ENCODE results near the gene ADIPOQ.
"Not testable (repeated sequence)": the region's sequence is repeated elsewhere in the genome, so short reads cannot be mapped to it uniquely, and the experiment has no call there.

ADIPOQ gene

DNA sequence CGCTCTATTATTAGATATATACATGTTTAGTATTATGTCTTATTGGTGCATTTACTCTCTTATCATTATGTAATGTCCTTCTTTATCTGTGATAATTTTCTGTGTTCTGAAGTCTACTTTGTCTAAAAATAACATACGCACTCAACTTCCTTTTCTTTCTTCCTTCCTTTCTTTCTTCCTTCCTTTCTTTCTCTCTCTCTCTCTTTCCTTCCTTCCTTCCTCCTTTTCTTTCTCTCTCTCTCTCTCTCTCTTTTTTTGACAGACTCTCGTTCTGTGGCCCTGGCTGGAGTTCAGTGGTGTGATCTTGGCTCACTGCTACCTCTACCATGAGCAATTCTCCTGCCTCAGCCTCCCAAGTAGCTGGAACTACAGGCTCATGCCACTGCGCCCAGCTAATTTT, 15.2 kb downstream of the ADIPOQ start:
- H3K27me3 ChIP-seq (ENCODE audit: insufficient read depth, poor library complexity, severe bottlenecking) = no peaks in the 10 kb centered on the region
- no peak overlapping the region for H3K27ac ChIP-seq (replicated peaks)
- TF ChIP-seq POLR2AphosphoS5 (IDR thresholded peaks at IDR 0.05; ENCODE audit: low read depth) (no peak), GABPA (IDR thresholded peaks at IDR 0.05; ENCODE audit: low read depth) (no peak), SPI1 (IDR thresholded peaks at IDR 0.05; ENCODE audit: borderline replicate concordance, low read depth) (no peak)
- TF ChIP-seq, protein P1, sequence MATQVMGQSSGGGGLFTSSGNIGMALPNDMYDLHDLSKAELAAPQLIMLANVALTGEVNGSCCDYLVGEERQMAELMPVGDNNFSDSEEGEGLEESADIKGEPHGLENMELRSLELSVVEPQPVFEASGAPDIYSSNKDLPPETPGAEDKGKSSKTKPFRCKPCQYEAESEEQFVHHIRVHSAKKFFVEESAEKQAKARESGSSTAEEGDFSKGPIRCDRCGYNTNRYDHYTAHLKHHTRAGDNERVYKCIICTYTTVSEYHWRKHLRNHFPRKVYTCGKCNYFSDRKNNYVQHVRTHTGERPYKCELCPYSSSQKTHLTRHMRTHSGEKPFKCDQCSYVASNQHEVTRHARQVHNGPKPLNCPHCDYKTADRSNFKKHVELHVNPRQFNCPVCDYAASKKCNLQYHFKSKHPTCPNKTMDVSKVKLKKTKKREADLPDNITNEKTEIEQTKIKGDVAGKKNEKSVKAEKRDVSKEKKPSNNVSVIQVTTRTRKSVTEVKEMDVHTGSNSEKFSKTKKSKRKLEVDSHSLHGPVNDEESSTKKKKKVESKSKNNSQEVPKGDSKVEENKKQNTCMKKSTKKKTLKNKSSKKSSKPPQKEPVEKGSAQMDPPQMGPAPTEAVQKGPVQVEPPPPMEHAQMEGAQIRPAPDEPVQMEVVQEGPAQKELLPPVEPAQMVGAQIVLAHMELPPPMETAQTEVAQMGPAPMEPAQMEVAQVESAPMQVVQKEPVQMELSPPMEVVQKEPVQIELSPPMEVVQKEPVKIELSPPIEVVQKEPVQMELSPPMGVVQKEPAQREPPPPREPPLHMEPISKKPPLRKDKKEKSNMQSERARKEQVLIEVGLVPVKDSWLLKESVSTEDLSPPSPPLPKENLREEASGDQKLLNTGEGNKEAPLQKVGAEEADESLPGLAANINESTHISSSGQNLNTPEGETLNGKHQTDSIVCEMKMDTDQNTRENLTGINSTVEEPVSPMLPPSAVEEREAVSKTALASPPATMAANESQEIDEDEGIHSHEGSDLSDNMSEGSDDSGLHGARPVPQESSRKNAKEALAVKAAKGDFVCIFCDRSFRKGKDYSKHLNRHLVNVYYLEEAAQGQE (IDR thresholded peaks at IDR 0.05; ENCODE audit: insufficient replicate concordance, low read depth) = no peak
- TF ChIP-seq, protein P2, sequence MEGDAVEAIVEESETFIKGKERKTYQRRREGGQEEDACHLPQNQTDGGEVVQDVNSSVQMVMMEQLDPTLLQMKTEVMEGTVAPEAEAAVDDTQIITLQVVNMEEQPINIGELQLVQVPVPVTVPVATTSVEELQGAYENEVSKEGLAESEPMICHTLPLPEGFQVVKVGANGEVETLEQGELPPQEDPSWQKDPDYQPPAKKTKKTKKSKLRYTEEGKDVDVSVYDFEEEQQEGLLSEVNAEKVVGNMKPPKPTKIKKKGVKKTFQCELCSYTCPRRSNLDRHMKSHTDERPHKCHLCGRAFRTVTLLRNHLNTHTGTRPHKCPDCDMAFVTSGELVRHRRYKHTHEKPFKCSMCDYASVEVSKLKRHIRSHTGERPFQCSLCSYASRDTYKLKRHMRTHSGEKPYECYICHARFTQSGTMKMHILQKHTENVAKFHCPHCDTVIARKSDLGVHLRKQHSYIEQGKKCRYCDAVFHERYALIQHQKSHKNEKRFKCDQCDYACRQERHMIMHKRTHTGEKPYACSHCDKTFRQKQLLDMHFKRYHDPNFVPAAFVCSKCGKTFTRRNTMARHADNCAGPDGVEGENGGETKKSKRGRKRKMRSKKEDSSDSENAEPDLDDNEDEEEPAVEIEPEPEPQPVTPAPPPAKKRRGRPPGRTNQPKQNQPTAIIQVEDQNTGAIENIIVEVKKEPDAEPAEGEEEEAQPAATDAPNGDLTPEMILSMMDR (IDR thresholded peaks at IDR 0.05; ENCODE audit: insufficient read depth, low read length) = no peak
- DNase-seq (ENCODE audit: low read depth in 1 of 2, low spot score in 1 of 2) = no peak
- no peak overlapping the region for H3K4me3 ChIP-seq (replicated peaks; ENCODE audit: insufficient read depth, low read length)

DNA sequence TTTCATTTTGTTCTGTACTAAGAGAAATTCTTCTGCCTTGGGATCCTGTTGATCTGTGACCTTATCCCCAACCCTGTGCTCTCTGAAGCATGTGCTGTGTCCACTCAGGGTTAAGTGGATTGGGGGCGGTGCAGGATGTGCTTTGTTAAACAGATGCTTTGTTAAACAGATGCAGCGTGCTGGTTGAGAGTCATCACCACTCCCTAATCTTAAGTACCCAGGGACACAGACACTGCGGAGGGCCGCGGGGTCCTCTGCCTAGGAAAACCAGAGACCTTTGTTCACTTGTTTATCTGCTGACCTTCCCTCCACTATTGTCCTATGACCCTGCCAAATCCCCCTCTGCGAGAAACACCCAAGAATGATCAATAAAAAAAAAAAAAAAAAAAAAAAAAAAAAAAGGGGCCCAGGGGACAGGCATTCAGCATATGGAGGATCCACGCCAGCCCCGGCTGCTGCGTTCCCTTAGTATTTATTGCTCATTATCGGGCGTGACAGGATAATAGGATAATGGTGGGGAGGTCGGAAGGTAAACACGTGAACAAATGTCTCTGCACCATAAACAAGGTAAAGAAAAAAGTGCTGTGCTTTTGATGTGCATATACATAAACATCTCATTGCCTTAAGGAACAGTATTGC, 22.8 kb downstream of the ADIPOQ start:
- not testable (repeated sequence) for H3K27me3 ChIP-seq (ENCODE audit: insufficient read depth, poor library complexity, severe bottlenecking); DNase-seq (ENCODE audit: low read depth in 1 of 2, low spot score in 1 of 2); H3K27ac ChIP-seq (replicated peaks); H3K4me3 ChIP-seq (replicated peaks; ENCODE audit: insufficient read depth, low read length)

DNA sequence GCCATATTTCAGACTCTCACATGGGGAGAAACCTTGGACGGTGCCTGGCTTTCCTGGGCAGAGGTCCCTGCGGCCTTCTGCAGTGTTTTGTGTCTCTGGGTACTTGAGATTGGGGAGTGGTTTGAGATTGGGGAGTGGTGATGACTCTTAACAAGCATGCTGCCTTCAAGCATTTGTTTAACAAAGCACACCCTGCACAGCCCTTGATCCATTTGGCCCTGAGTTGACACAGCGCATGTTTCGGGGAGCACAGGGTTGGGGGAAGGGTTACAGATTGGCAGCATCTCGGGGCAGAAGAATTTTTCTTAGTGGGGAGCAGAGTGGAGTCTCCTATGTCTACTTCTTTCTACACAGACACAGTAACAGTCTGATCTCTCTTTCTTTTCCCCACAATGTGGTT, 23.6 kb downstream of the ADIPOQ start:
- not testable (repeated sequence) for H3K27ac ChIP-seq (replicated peaks); H3K4me3 ChIP-seq (replicated peaks; ENCODE audit: insufficient read depth, low read length); H3K27me3 ChIP-seq (ENCODE audit: insufficient read depth, poor library complexity, severe bottlenecking); DNase-seq (ENCODE audit: low read depth in 1 of 2, low spot score in 1 of 2)

DNA sequence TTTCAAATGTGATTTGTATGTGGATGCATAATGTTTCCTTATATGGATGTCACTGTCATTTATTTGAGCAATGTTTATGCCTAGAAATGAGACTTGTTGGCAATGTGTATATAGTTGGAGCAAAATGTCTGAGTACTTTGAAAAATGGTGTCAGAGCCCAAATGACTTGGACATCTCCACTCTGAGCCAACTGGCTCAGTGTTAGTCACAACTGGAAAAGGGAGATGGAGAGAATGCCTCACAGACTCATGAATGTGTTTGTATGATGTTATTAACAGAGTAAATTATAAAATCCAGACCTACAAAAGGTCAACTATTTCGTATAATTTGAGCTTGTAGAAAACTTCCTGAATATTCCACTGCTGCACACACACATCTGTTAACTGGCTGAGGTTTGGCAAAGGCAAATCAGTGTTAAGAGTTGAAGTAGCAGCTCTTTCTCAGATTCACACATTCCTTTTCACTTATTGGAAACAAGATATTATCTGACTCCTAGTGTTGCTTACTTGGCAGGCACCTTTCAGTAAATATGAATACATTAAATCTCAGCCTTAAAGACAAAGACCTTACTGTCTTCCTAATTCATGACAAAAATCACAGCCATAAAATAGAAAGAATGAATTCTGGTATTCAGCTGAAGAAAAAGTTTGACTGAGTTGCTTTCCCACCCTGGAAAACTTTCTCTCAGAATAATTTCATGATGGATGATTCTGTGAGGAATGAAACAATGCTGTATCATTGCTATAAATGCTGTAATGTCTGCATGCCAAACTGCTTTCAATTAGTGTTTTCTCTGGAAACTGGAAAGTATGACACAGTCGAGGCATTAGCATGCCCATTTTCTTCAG, 27.0 kb downstream of the ADIPOQ start:
- Histone ChIP-seq H3K27ac (replicated peaks) (no peak overlapping the region), H3K4me3 (replicated peaks; ENCODE audit: insufficient read depth, low read length) (no peak overlapping the region), H3K27me3 (ENCODE audit: insufficient read depth, poor library complexity, severe bottlenecking) (no peaks in the 10 kb centered on the region)
- TF ChIP-seq GABPA (IDR thresholded peaks at IDR 0.05; ENCODE audit: low read depth) = no peak
- no peak for TF ChIP-seq SPI1 (IDR thresholded peaks at IDR 0.05; ENCODE audit: borderline replicate concordance, low read depth)
- no peak for TF ChIP-seq POLR2AphosphoS5 (IDR thresholded peaks at IDR 0.05; ENCODE audit: low read depth)
- TF ChIP-seq, protein P2 (IDR thresholded peaks at IDR 0.05; ENCODE audit: insufficient read depth, low read length) = no peak
- TF ChIP-seq, protein P1 (IDR thresholded peaks at IDR 0.05; ENCODE audit: insufficient replicate concordance, low read depth) = no peak
- no peak for DNase-seq (ENCODE audit: low read depth in 1 of 2, low spot score in 1 of 2)

Measured in HL-60 (cell line).